GM18526 (cell line): Measurements from ENCODE around the gene WWOX.

Experiments used
- POLR2A ChIP-seq: IDR thresholded peaks from 3 replicates; pipeline ENCODE4 v1.6.1; 2011; ENCODE audit not compliant: insufficient read length; ENCODE audit errors: extremely low read depth

WWOX gene

GRCh38 chr16:78275420-78275819, 176.0 kb downstream of the WWOX start:
- TF ChIP-seq POLR2A: no peak

GRCh38 chr16:78277321-78278055, 178.0 kb downstream of the WWOX start:
- TF ChIP-seq POLR2A: no peak

GRCh38 chr16:78278056-78278450, 178.6 kb downstream of the WWOX start:
- TF ChIP-seq POLR2A: no peak

- no peak for TF ChIP-seq POLR2A
Observed at GRCh38 chr16:78281115-78281514, 181.7 kb downstream of the WWOX start.

GRCh38 chr16:78283548-78284251, 184.2 kb downstream of the WWOX start:
- no peak for TF ChIP-seq POLR2A

GRCh38 chr16:78284326-78284725, 184.9 kb downstream of the WWOX start:
- no peak for TF ChIP-seq POLR2A

- no peak for TF ChIP-seq POLR2A
Observed at GRCh38 chr16:78284957-78285434, 185.5 kb downstream of the WWOX start.

GRCh38 chr16:78285437-78285922, 186.0 kb downstream of the WWOX start:
- no peak for TF ChIP-seq POLR2A

GRCh38 chr16:78286065-78286464, 186.6 kb downstream of the WWOX start:
- no peak for TF ChIP-seq POLR2A

- TF ChIP-seq POLR2A: no peak
Observed at GRCh38 chr16:78288888-78289287, 189.4 kb downstream of the WWOX start.

GRCh38 chr16:78289373-78289772, 189.9 kb downstream of the WWOX start:
- no peak for TF ChIP-seq POLR2A

GRCh38 chr16:78289844-78290277, 190.4 kb downstream of the WWOX start:
- TF ChIP-seq POLR2A: no peak

GRCh38 chr16:78290395-78290794, 190.9 kb downstream of the WWOX start:
- TF ChIP-seq POLR2A: no peak

GRCh38 chr16:78290872-78291591, 191.6 kb downstream of the WWOX start:
- no peak for TF ChIP-seq POLR2A

GRCh38 chr16:78291604-78292003, 192.2 kb downstream of the WWOX start:
- TF ChIP-seq POLR2A: no peak

GRCh38 chr16:78292086-78292843, 192.8 kb downstream of the WWOX start:
- TF ChIP-seq POLR2A: no peak
